NCI-H345 treated with DMSO at 0.1 percent for 48 hours (cell line): ENCODE measurements around the gene NR1I2.

Experiments used
- DNase-seq: peaks from one replicate; lab custom pipeline; 2025; ENCODE audit not compliant: unreplicated experiment; lab: John Stamatoyannopoulos, UW

Gene NR1I2

DNA sequence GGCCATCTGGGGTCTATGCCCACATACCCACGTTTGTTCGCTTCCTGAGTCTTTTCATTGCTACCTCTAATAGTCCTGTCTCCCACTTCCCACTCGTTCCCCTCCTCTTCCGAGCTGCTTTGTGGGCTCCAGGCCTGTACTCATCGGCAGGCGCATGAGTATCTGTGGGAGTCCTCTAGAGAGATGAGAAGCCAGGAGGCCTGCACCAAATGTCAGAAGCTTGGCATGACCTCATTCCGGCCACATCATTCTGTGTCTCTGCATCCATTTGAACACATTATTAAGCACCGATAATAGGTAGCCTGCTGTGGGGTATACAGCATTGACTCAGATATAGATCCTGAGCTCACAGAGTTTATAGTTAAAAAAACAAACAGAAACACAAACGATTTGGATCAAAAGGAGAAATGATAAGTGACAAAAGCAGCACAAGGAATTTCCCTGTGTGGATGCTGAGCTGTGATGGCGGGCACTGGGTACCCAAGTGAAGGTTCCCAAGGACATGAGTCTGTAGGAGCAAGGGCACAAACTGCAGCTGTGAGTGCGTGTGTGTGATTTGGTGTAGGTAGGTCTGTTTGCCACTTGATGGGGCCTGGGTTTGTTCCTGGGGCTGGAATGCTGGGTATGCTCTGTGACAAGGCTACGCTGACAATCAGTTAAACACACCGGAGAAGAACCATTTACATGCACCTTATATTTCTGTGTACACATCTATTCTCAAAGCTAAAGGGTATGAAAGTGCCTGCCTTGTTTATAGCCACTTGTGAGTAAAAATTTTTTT is 35.9 kb downstream of the NR1I2 start:
- DNase-seq = no peak

GRCh38 chr3:119818937-119819336 is 37.0 kb downstream of the NR1I2 start:
- DNase-seq = no peak

- DNase-seq = no peak
Measured at GRCh38 chr3:119819806-119820205, 37.9 kb downstream of the NR1I2 start.

GRCh38 chr3:119825820-119826219 is 43.9 kb downstream of the NR1I2 start:
- DNase-seq = no peak

DNA sequence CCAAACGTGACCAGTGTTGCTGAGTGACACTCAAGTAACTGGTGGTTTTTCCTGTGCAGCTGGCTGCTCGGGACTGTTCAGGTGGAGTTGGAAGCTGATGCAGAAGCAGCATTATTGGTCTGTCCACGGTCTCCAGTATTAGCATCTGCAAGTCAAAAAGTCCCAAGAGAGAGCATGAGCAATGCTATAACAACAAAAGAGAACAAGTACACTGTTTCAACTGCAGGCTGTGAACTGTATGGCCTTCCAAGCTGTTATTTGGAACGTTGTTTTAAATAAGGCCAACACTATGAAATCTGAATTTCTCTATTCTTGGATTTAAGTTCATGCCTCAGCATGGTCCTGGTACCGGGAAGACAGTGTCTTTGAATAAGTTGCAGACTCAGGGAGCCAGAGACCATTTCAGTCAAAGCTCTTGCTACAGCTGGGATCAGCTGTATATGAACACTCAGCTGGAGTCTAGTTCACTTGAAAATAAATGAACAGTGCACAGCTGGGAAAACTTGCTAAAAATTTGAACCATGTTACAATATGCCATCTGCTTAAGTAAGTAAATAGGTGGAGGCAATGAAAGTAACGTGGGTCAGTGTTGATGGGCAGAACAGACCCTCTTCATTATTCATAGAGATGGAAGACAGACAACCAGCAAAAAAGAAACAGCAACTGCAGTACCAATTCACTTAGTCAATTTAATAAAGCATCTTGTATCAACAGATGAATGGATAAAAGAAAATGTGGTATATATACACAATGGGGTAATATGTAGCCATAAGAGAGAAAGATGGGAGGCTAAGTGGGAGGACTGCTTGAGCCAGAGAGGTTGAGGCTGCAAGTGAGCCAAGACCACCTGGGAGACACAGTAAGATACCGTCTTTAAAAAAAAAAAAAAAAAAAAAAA is 45.1 kb downstream of the NR1I2 start:
- DNase-seq = no peak

- no peak for DNase-seq
Measured at GRCh38 chr3:119829420-119829819, 47.5 kb downstream of the NR1I2 start.

DNA sequence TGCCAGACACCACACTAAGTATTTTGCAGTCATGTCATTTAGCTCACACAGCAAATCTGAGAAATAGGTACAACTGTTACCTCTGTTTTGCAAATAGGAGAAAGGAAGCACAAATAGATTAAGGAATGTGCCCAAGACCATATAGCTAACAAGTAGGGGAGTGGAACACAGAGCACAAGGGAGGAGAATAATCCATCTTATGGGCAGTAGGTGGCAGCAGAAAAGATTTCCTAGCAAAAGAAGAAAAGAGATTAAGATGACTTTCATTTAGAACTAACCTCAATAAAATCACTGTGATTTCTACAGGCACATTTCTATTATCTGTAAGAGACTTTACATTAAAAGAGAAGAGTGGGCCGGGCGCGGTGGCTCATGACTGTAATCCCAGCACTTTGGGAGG is 49.1 kb downstream of the NR1I2 start:
- DNase-seq = no peak

DNA sequence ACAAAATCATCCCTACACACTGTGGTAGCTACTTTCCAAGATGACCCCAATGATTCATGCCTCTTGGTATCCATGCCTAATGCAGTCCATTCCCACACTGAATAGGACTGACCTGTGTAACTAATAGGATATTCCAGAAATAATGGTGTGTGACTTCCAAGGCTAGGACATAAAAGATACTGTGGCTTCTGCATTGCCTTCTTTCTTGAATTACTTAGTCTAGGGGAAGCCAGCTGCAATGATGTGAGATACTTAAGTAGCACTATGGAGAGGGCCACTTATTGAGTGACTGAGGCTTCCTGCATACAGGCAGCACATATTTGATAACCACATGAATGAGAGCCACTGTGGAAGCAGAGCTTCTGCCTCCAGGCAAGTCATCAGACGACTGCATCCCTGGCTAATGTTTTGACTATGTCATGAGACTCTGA is 50.1 kb downstream of the NR1I2 start:
- DNase-seq = no peak

GRCh38 chr3:119834754-119835370 is 53.0 kb downstream of the NR1I2 start:
- DNase-seq = no peak

DNA sequence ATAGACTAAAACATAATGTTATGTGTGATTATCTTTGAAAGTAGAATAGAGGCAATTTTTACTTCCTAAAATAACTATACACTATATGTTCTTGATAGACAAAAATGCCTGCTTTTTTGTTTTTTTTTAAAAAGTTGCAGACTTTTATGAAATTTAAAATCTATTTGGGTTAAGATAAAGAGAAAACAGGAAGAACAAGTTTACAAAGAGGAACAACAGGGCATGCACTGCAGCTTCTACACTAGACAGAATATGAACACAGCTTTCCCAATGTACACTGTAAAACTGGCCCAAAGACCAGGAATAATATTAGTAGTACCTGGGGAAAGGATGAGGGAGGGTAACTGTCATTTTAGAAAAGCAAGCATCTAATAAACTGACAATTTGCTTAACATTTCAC is 53.7 kb downstream of the NR1I2 start:
- no peak for DNase-seq

DNA sequence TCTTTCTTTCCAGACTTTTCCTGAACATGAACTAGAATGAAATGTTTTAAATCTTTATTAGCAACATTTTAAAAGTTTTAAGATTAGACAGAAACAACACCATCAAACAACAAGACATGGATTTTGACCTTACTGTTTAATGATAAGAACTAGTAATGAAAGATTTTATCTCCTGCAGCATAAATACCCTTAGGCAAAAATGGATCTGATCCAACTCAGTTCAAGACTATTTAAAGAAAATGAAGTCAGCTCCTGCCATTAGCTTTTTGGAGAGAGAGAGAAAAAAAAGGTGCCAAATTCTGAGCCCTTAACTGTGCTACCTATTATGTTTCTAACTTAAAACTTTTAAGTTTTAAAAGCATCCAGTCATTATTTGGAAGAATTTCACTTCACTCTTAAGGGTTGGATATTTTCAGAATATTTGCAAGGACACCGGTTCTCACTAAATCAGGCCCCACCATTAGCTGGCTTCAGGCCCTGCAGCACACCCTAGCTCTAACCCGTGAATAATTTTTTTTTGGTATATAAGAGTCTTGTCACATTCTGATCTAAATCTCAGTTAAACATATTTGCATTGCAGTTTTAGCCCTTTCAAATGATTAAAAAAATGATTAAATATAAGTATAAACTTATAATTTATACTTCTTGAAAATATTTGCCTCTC is 60.0 kb downstream of the NR1I2 start:
- DNase-seq = no peak

DNA sequence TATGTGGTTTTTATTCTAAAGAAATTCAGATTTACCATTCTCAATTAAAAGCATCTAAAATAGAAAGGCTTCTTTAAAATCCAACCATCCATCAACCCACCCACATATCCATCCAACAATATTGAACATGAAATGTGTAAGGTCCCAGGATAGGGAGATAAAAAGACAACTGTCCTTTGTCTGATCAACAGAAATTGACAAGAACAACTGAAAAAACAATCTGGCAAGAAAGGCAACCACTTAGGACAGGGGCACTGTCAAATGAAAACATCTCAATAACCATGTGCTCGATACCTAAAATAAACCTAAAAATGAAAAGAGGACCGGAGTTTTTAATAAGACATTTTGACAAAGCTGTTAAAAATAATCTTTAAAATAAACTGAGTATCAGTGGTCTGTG is 67.2 kb downstream of the NR1I2 start:
- DNase-seq = no peak

DNA sequence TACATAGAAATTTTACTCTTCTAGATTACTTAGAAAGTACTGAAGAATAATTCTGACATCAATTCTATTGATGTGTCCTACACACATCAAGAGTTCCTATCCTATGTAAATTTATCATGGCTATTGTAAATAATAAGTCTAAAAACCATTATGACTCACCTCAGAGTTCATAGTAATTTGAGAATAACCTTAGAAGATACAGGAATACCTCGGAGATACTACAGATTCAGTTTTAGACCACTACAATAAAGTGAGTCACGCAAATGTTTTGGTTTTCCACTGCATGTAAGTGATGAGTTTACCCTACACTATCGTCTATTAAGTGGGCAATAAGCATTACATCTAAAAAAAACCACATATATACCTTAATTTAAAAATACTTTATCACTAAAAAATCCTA is 74.8 kb downstream of the NR1I2 start:
- no peak for DNase-seq

DNA sequence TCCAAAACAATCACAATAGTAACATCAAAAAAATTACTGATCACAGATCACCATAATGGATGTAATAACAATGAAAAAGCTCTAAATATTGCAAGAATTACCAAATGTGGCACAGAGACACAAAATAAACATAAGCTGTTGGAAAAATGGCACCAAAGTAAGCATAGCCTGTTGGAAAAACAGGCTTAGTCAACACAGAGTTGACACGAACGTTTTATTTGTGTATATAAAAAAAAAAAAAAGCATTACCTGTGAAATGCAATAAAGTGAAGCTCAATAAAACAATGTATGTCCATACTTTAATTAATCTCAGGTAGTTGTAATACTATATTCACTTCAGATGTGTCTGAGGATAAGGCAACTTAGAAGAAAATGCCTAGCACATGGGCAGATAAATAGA is 77.1 kb downstream of the NR1I2 start:
- DNase-seq = no peak

GRCh38 chr3:119859728-119860127 is 77.8 kb downstream of the NR1I2 start:
- DNase-seq = no peak

- DNase-seq = no peak
Measured at GRCh38 chr3:119861681-119862080, 79.8 kb downstream of the NR1I2 start.

DNA sequence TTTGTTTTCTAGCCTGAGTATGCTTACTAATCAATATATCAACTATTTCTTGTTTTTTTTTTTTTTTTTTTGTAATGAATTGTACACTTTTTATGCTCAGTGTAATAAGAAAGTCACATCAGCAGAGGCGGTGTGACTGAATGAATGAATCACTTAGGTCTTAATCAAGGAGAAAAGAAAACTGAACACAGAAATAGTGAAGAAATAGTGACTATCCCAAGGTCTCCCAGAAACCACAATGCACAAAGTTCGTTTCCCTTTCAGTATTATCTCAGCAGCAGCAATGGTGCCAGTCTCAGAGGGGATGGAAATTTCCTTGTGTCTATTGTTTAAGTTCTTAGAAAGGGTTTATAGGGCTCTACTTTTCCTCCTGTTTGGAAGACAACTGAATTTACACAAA is 80.7 kb downstream of the NR1I2 start:
- DNase-seq = no peak

- DNase-seq = no peak
Measured at GRCh38 chr3:119864476-119864875, 82.6 kb downstream of the NR1I2 start.
